Measurements from ENCODE around the gene GTF2I. TPM values are rescaled to one million over a fixed set of nuclear protein-coding genes. Genes with fewer than 3 reads are reported as not detected.
"Not testable (repeated sequence)": the region's sequence is repeated elsewhere in the genome, so short reads cannot be mapped to it uniquely, and the experiment has no call there.

The GTF2I gene
- total RNA-seq, 1 donor from 2014 or later, result 122 TPM

GRCh38 chr7:74797848-74798622, 140.5 kb downstream of the GTF2I start:
- H3K9me3 ChIP-seq (ENCODE audit: control insufficient read depth in 3 of 3, low read length in 3 of 3); H3K36me3 ChIP-seq (ENCODE audit: control insufficient read depth in 3 of 3, insufficient read depth in 3 of 3, low read length in 3 of 3); H3K4me1 ChIP-seq (ENCODE audit: control insufficient read depth in 3 of 3, insufficient read depth in 3 of 3, low read length in 3 of 3); H3K4me3 ChIP-seq (ENCODE audit: low read length in 3 of 3); H3K27ac ChIP-seq (ENCODE audit: low read depth, low read length); H3K9ac ChIP-seq (ENCODE audit: low read depth in 1 of 3, low read length in 3 of 3); H3K27me3 ChIP-seq (ENCODE audit: control insufficient read depth in 3 of 3, insufficient read depth in 3 of 3, low read length in 3 of 3): not testable (repeated sequence)

DNA sequence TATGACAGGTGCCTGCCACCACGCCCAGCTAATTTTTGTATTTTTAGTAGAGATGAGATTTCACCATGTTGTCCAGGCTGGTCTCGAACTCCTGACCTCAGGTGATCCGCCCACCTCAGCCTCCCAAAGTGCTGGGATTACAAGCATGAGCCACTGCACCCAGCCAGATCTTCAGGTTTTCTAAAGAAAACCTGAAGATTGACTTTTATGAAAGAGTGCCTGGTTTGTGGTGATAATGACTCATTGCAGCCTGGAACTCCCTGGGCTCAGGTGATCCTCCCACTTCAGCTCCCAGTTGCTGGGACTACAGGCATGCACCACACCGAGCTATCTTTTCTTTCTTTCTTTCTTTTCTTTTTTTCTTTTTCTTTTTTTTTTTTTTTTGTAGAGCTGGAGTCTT, 141.1 kb downstream of the GTF2I start:
- H3K36me3 ChIP-seq (ENCODE audit: control insufficient read depth in 3 of 3, insufficient read depth in 3 of 3, low read length in 3 of 3); H3K4me3 ChIP-seq (ENCODE audit: low read length in 3 of 3); H3K9me3 ChIP-seq (ENCODE audit: control insufficient read depth in 3 of 3, low read length in 3 of 3); H3K4me1 ChIP-seq (ENCODE audit: control insufficient read depth in 3 of 3, insufficient read depth in 3 of 3, low read length in 3 of 3); H3K27me3 ChIP-seq (ENCODE audit: control insufficient read depth in 3 of 3, insufficient read depth in 3 of 3, low read length in 3 of 3); H3K27ac ChIP-seq (ENCODE audit: low read depth, low read length); H3K9ac ChIP-seq (ENCODE audit: low read depth in 1 of 3, low read length in 3 of 3): not testable (repeated sequence)

Other genes starting within 250 kb of the GTF2I start
- 16.2 TPM for gene GTF2IRD1, start 203.8 kb upstream of the GTF2I start, total RNA-seq
- 1.6 TPM for gene NCF1, start 116.3 kb downstream of the GTF2I start, total RNA-seq
- 36.0 TPM for gene GTF2IRD2, start 193.9 kb downstream of the GTF2I start, total RNA-seq

Data from skeletal muscle tissue (tissue), 4 donors.